ENCODE data around the gene SEPTIN8.

Gene SEPTIN8

DNA sequence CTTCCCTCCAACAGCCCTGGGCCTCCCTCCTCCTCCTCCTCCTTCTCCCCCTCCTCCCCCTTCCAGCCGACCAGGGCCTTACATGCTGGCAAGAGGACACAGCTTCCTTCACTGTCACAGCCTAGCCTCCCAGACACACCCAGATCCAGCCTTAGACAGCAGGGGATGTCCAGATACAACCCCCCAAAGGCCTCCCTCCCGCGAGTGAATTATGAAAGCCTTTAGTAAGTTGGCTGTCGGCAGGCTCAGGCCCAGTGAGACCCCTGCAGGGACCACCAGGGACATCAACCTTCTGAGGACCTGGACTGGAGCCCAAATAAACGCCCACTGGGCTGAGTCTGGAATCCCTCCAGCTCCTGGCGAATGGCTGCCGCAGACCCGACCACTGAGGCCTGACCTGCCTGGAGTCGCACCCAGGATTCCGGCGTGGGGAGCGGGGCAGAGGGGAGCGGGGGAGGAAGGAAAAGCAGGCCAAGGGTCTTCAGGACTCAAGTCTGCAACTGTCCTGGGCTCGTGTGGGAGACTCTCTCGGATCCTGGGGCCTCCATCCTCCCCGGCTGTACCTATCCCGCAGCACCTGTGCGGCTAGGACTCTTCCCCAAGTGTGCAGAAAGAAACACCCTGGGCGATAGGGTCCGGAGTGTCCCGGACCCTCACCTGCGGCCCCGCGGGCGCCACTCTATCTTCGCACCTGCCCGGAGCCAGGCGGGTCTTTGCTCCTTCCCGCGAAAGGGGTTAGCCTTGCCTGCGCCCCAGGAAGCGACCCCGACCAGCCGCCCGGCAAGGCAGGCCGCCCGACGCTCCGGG is 705 bp downstream of the SEPTIN8 start:
- DNase-seq (ENCODE audit: extremely low spot score): peak; percentile 65
- ChIA-PET CTCF (interaction anchor here (0.6 to 0.7 kb wide), 3 partner anchors 30 to 44 kb away, joined by 3 read pairs; no protein-coding TSS in a partner anchor), POLR2A (interaction anchor here (0.5 to 3.6 kb wide), 16 partner anchors 8 to 274 kb away, joined by 3 to 16 read pairs (median 5); partner anchors contain the start of genes CCNI2, GDF9, KIF3A and SHROOM1)
- TF ChIP-seq FOXA1 (IDR thresholded peaks at IDR 0.05): no peak
- TF ChIP-seq FOXK2 (IDR thresholded peaks at IDR 0.05): no peak
- TF ChIP-seq, protein P1, sequence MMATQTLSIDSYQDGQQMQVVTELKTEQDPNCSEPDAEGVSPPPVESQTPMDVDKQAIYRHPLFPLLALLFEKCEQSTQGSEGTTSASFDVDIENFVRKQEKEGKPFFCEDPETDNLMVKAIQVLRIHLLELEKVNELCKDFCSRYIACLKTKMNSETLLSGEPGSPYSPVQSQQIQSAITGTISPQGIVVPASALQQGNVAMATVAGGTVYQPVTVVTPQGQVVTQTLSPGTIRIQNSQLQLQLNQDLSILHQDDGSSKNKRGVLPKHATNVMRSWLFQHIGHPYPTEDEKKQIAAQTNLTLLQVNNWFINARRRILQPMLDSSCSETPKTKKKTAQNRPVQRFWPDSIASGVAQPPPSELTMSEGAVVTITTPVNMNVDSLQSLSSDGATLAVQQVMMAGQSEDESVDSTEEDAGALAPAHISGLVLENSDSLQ (IDR thresholded peaks at IDR 0.05): no peak
- no peak for TF ChIP-seq SP1 (IDR thresholded peaks at IDR 0.05)
- TF ChIP-seq L3MBTL2 (conservative IDR thresholded peaks at IDR 0.05): no peak
- TF ChIP-seq BHLHE40 (IDR thresholded peaks at IDR 0.05; ENCODE audit: borderline replicate concordance): no peak
- TF ChIP-seq NFRKB (IDR thresholded peaks at IDR 0.05): no peak
- TF ChIP-seq FOXM1 (IDR thresholded peaks at IDR 0.05; ENCODE audit: borderline replicate concordance): no peak
- TF ChIP-seq HDGF (IDR thresholded peaks at IDR 0.05; ENCODE audit: borderline replicate concordance): no peak
- TF ChIP-seq LEF1 (IDR thresholded peaks at IDR 0.05; ENCODE audit: borderline replicate concordance): no peak
- TF ChIP-seq TARDBP (IDR thresholded peaks at IDR 0.05): no peak
- TF ChIP-seq ZNF384 (IDR thresholded peaks at IDR 0.05): no peak
- no peak for TF ChIP-seq SUZ12 (IDR thresholded peaks at IDR 0.05)
- TF ChIP-seq ARNT (IDR thresholded peaks at IDR 0.05): no peak

- CTCF ChIA-PET: interaction anchor here (0.6 kb wide), 1 partner anchor 29 kb away, joined by 3 read pairs; no protein-coding TSS in a partner anchor
- POLR2A ChIA-PET: interaction anchor here (1.0 to 3.6 kb wide), 12 partner anchors 8 to 91 kb away, joined by 3 to 16 read pairs (median 6); partner anchors contain the start of genes CCNI2, GDF9, KIF3A and UQCRQ
- no peak for DNase-seq (ENCODE audit: extremely low spot score)
- no peak for TF ChIP-seq ZNF384 (IDR thresholded peaks at IDR 0.05)
- no peak for TF ChIP-seq FOXA1 (IDR thresholded peaks at IDR 0.05)
- no peak for TF ChIP-seq FOXM1 (IDR thresholded peaks at IDR 0.05; ENCODE audit: borderline replicate concordance)
- TF ChIP-seq LEF1 (IDR thresholded peaks at IDR 0.05; ENCODE audit: borderline replicate concordance): no peak
- TF ChIP-seq NFRKB (IDR thresholded peaks at IDR 0.05): no peak
- TF ChIP-seq ARNT (IDR thresholded peaks at IDR 0.05): no peak
- TF ChIP-seq BHLHE40 (IDR thresholded peaks at IDR 0.05; ENCODE audit: borderline replicate concordance): no peak
Observed at GRCh38 chr5:132775476-132775961, 1.5 kb downstream of the SEPTIN8 start.

DNA sequence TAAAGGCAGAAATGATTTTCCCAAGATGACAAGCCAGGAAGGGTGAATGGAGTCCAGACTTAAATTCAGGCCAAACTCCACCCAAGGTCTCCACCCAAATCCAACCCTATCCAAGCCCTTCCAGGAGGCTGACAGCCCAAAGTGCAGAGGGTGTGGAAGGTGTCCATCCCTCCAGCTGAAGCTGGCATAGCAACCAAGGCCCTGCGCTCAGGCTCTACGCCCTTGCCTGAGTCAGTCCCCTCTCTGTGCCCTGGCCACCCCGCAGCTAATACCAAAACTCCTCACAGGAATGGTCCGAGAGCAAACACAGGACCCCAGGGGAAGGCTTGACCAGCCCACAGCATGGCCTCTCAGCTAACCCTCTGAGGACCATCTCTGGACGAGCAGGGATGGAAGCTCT is 2.1 kb downstream of the SEPTIN8 start:
- ChIA-PET CTCF (no interaction called here), POLR2A (interaction anchor here (1.2 to 3.6 kb wide), 4 partner anchors 9 to 37 kb away, joined by 4 to 16 read pairs (median 8); partner anchors contain the start of genes CCNI2 and KIF3A)
- DNase-seq (ENCODE audit: extremely low spot score): no peak
- TF ChIP-seq NFRKB (IDR thresholded peaks at IDR 0.05) (no peak), ZNF384 (IDR thresholded peaks at IDR 0.05) (no peak), HDGF (IDR thresholded peaks at IDR 0.05; ENCODE audit: borderline replicate concordance) (no peak), SP1 (IDR thresholded peaks at IDR 0.05) (no peak), FOXA1 (IDR thresholded peaks at IDR 0.05) (no peak), LEF1 (IDR thresholded peaks at IDR 0.05; ENCODE audit: borderline replicate concordance) (no peak), L3MBTL2 (conservative IDR thresholded peaks at IDR 0.05) (no peak), SUZ12 (IDR thresholded peaks at IDR 0.05) (no peak), FOXM1 (IDR thresholded peaks at IDR 0.05; ENCODE audit: borderline replicate concordance) (no peak), CTBP1 (IDR thresholded peaks at IDR 0.05; ENCODE audit: borderline replicate concordance) (no peak), FOXK2 (IDR thresholded peaks at IDR 0.05) (no peak), ELF4 (IDR thresholded peaks at IDR 0.05) (no peak), TARDBP (IDR thresholded peaks at IDR 0.05) (no peak), BHLHE40 (IDR thresholded peaks at IDR 0.05; ENCODE audit: borderline replicate concordance) (no peak), ARNT (IDR thresholded peaks at IDR 0.05) (no peak)
- TF ChIP-seq, protein P1 (IDR thresholded peaks at IDR 0.05): no peak

DNA sequence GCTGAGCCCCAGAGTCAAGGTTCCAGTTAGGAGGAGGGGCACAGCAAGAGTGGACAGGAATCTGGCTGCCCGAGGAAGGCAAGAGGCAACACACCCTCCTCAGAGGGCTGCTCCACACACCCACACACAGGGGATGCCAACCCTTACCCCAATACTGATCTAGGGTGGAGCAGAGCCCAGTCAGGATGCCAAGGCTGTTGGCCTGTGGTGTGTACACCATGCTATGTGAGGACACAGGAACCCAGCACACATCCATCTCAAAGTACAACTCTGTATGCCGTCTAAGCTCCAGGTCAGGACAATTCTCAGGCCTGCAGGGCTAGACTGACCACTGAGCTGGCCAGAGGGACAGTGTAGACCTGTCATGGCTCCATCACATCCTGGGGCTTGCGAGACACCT is 2.6 kb downstream of the SEPTIN8 start:
- no peak for TF ChIP-seq FOXK2 (IDR thresholded peaks at IDR 0.05)
- no peak for DNase-seq (ENCODE audit: extremely low spot score)
- POLR2A ChIA-PET: interaction anchor here (3.6 kb wide), 1 partner anchor 37 kb away, joined by 16 read pairs; the partner anchor contains the start of gene KIF3A
- CTCF ChIA-PET: interaction anchor here (0.6 kb wide), 1 partner anchor 75 kb away, joined by 4 read pairs; no protein-coding TSS in a partner anchor

DNA sequence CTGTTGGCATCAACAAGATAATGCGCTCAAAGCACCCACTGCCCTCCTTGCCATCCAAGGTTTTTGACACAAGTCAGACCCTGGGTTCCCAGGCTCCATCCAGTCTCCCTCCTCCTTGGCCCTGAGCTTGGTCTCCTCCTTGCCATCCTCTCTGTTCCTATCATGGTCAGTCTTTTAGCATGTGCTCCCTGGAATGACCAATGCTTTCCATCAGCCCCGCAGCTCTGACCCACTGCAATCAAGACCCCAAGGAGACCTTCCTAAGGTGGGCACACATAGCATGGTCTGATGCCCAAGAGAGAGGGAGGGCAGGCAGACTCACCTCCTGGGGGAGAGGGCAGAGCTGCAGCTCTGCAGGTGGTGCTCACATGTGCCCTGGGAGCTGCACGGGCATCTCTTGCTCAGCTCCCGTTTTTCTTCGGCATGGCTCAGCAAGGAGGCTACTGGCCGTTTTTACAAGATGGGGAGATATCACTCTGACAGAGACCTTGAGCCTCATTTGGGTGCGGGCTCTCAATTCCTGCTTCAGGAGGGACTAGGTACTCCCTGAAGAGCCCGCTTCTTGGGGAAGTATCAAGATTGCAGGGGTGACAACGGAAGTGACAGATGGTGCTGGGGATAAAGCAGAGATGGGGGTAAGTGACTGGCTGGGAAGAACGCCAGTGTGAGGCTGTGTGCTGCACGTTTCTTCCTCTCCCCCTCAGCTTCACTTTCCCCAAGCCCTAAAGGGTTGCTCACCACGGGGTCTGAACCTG is 3.3 kb downstream of the SEPTIN8 start:
- ChIA-PET POLR2A (interaction anchor here (1.1 kb wide), 1 partner anchor 35 kb away, joined by 3 read pairs; no protein-coding TSS in a partner anchor), CTCF (interaction anchor here (0.6 to 1.0 kb wide), 2 partner anchors 47 to 74 kb away, joined by 3 to 4 read pairs; no protein-coding TSS in a partner anchor)
- TF ChIP-seq TARDBP (IDR thresholded peaks at IDR 0.05): no peak
- no peak for TF ChIP-seq ZNF384 (IDR thresholded peaks at IDR 0.05)
- TF ChIP-seq L3MBTL2 (conservative IDR thresholded peaks at IDR 0.05): no peak
- TF ChIP-seq LEF1 (IDR thresholded peaks at IDR 0.05; ENCODE audit: borderline replicate concordance): no peak
- TF ChIP-seq ELF4 (IDR thresholded peaks at IDR 0.05): no peak
- no peak for TF ChIP-seq FOXK2 (IDR thresholded peaks at IDR 0.05)
- no peak for TF ChIP-seq FOXM1 (IDR thresholded peaks at IDR 0.05; ENCODE audit: borderline replicate concordance)
- no peak for TF ChIP-seq SUZ12 (IDR thresholded peaks at IDR 0.05)
- no peak for TF ChIP-seq BHLHE40 (IDR thresholded peaks at IDR 0.05; ENCODE audit: borderline replicate concordance)
- no peak for TF ChIP-seq CTBP1 (IDR thresholded peaks at IDR 0.05; ENCODE audit: borderline replicate concordance)
- TF ChIP-seq, protein P1 (IDR thresholded peaks at IDR 0.05): no peak
- no peak for DNase-seq (ENCODE audit: extremely low spot score)

Measured in HEK293T (cell line).